GM12878 (cell line): ENCODE measurements around the gene EEF1A1. TPM values are rescaled to one million over a fixed set of nuclear protein-coding genes. Genes with fewer than 3 reads are reported as not detected.
"Not testable (repeated sequence)": the region's sequence is repeated elsewhere in the genome, so short reads cannot be mapped to it uniquely, and the experiment has no call there.

Experiments used
- ATAC-seq: fragments of 200-7000 bp; cut with Tn5 transposase; 3 replicates; pipeline ENCODE4 v1.9.1; 2020; ENCODE audit warnings: mild to moderate bottlenecking, moderate library complexity
- BruUV-seq: library from RNA; stranded (reverse); fragments of 400-500 nt; replicated peaks from 2 replicates; lab custom pipeline; 2021; lab: Mats Ljungman, UMichigan
- CTCF ChIA-PET: fragments of 300-600 bp; sonication (Branson Sonifier 250); formaldehyde crosslinking; extraction: SDS; loops from one replicate; lab custom pipeline; 2021; ENCODE audit warnings: inconsistent platforms; lab: Yijun Ruan, JAX
- POLR2A ChIA-PET: fragments of 350-600 bp; formaldehyde crosslinking; extraction: SDS; loops from one replicate; lab custom pipeline; 2021; ENCODE audit warnings: inconsistent platforms; lab: Charles Lee
- RAD21 ChIA-PET: fragments of 300-600 bp; sonication (Branson Sonifier 250); formaldehyde crosslinking; loops from one replicate; lab custom pipeline; 2023; ENCODE audit warnings: antibody characterized with exemption; ENCODE audit not compliant: unreplicated experiment; lab: Charles Lee
- SMC1A ChIA-PET: fragments of 300-600 bp; sonication (Branson Sonifier 250); formaldehyde crosslinking; loops from one replicate; lab custom pipeline; 2023; ENCODE audit not compliant: unreplicated experiment, uncharacterized antibody; lab: Charles Lee
- DNase-seq: peaks from one replicate; pipeline ENCODE4 v3.0.0-alpha.2; 2011; ENCODE audit warnings: low read depth, low spot score
- FAIRE-seq: peaks from 3 replicates; lab custom pipeline; 2011; peaks lifted over from hg19 to GRCh38; lab: Jason Lieb, UNC
- H2AFZ ChIP-seq: 2 replicates; pipeline ENCODE4 v1.6.0; 2011; ENCODE audit warnings: low read depth, low read length, control low read depth; ENCODE audit not compliant: control insufficient read depth
- H3K27ac ChIP-seq: 2 replicates; pipeline ENCODE4 v1.5.1; 2011; ENCODE audit warnings: control low read depth; ENCODE audit not compliant: control insufficient read depth, insufficient read depth
- H3K27me3 ChIP-seq, 2 experiments: replicated peaks in 1 of 2; 2 replicates each; pipeline versions ENCODE4 v1.6.0 to v1.6.1; 2011; ENCODE audit warnings: low read length in 1 of 2; ENCODE audit not compliant: control insufficient read depth in 2 of 2, insufficient read depth in 2 of 2
- H3K36me3 ChIP-seq, 2 experiments: 2 replicates each; pipeline ENCODE4 v1.5.1; 2011; ENCODE audit warnings: low read length in 1 of 2; ENCODE audit not compliant: control insufficient read depth in 2 of 2, insufficient read depth in 2 of 2
- H3K4me1 ChIP-seq: 2 replicates; pipeline ENCODE4 v1.6.1; 2011; ENCODE audit warnings: mild to moderate bottlenecking, low read length, moderate library complexity, mixed read lengths; ENCODE audit not compliant: control insufficient read depth, insufficient read depth
- H3K4me2 ChIP-seq: 2 replicates; pipeline ENCODE4 v1.6.0; 2011; ENCODE audit warnings: control low read depth; ENCODE audit not compliant: control insufficient read depth, insufficient read depth
- H3K4me3 ChIP-seq: fragments of 200-600 bp; sonication (generic); 2 replicates; pipeline ENCODE4 v1.5.1; 2016
- H3K79me2 ChIP-seq: 2 replicates; pipeline ENCODE4 v1.6.0; 2011; ENCODE audit warnings: low read length; ENCODE audit not compliant: control insufficient read depth, insufficient read depth
- H3K9ac ChIP-seq: 2 replicates; pipeline ENCODE4 v1.8.0; 2011; ENCODE audit warnings: low read length, control low read depth, mixed read lengths; ENCODE audit not compliant: control insufficient read depth, insufficient read depth
- H3K9me3 ChIP-seq: replicated peaks from 3 replicates; pipeline ENCODE4 v1.5.1; 2011; ENCODE audit warnings: mild to moderate bottlenecking, low read length; ENCODE audit not compliant: control insufficient read depth, insufficient read depth
- H4K20me1 ChIP-seq: 2 replicates; pipeline ENCODE4 v1.6.0; 2011; ENCODE audit not compliant: control insufficient read depth, insufficient read depth
- MTA3 ChIP-seq: IDR thresholded peaks from 2 replicates; pipeline ENCODE4 v1.6.1; 2012; ENCODE audit warnings: low read length, inconsistent platforms, borderline replicate concordance
- PAX8 ChIP-seq: fragments of 450-650 bp; IDR thresholded peaks from 2 replicates; pipeline ENCODE4 v1.6.1; 2017; ENCODE audit warnings: mild to moderate bottlenecking, moderate library complexity
- POLR2AphosphoS5 ChIP-seq: IDR thresholded peaks from 2 replicates; pipeline ENCODE4 v1.6.1; 2011; ENCODE audit warnings: mild to moderate bottlenecking, low read length, inconsistent platforms
- RAD51 ChIP-seq: fragments of 450-650 bp; IDR thresholded peaks from 2 replicates; pipeline ENCODE4 v1.6.1; 2016; ENCODE audit warnings: moderate library complexity, mild to moderate bottlenecking, inconsistent platforms
- RBBP5 ChIP-seq: fragments of 200-600 bp; sonication (generic); conservative IDR thresholded peaks from 2 replicates; pipeline ENCODE4 v1.6.1; 2016
- SMAD5 ChIP-seq: IDR thresholded peaks from 2 replicates; pipeline ENCODE4 v1.6.1; 2016; ENCODE audit warnings: antibody characterized with exemption, low read depth
- WGBS: methylation state at CpG from one replicate; pipeline ENCODE4 v1.1.6; 2016; ENCODE audit warnings: low lambda C conversion rate; ENCODE audit not compliant: insufficient replicate concordance, insufficient coverage; ENCODE audit errors: missing lambda C conversion rate; 5-methylcytosine and 5-hydroxymethylcytosine counted together
- in situ Hi-C: fragments of 300-500 bp; cut with MboI; formaldehyde crosslinking; loops from 9 replicates; pipeline ENCODE4 v1.14.3; 2018; ENCODE audit warnings: mixed read lengths
- intact Hi-C: fragments of 100-400 bp; cut with micrococcal nuclease; formaldehyde crosslinking; loops from one replicate; pipeline ENCODE4 v1.14.2; 2022; ENCODE audit not compliant: unreplicated experiment
- polyA plus RNA-seq, 11 experiments: library from polyadenylated mRNA; depleted of rRNA in 4 of 11; unstranded in 6 of 11; stranded (reverse) in 5 of 11; fragments of >200 nt; fragmentation: Nextera tagmentation in 4 of 11; fragmentation: Illumina TruSeq in 1 of 11; extraction: Ambion mirVana in 4 of 11; extraction: Trizol in 1 of 11; gene quantifications; 1 replicate in 1 of 11; 2 replicates in 10 of 11; pipeline versions ENCODE4 v1.2.1 to v1.2.3, GENCODE V29; 2011 to 2016; ENCODE audit warnings: inconsistent platforms in 2 of 11, missing spikeins in 2 of 11, low read depth in 1 of 11
- total RNA-seq, 4 experiments: library from RNA; depleted of rRNA in 3 of 4; stranded (reverse); fragments of >200 nt in 3 of 4; fragmentation: Illumina TruSeq in 1 of 4; extraction: Trizol in 1 of 4; gene quantifications; 2 replicates each; pipeline versions ENCODE4 v1.2.1 to v1.2.3, GENCODE V29; 2013 to 2021
- TF ChIP-seq, protein P1 (sequence below): fragments of 450-650 bp; IDR thresholded peaks from 2 replicates; pipeline ENCODE4 v1.6.1; 2017; ENCODE audit warnings: mild to moderate bottlenecking, low read depth, inconsistent platforms; ENCODE audit not compliant: poor library complexity, severe bottlenecking

Gene EEF1A1
- total and polyA plus RNA-seq, 10 of the 15 experiments (the other 5 are each of a cell fraction or from before 2014, with no cell fraction given) = 4,214 to 18,090 (median 14,132) TPM

GRCh38 chr6:73519926-73520687 lies 725 bp downstream of the EEF1A1 start (continued):
- no peak for TF ChIP-seq PAX8
- TF ChIP-seq RBBP5 = no peak
- no peak; the same call in 1 of the 2 replicates for TF ChIP-seq RAD51
- TF ChIP-seq, all 136 proteins: peak for 37

DNA sequence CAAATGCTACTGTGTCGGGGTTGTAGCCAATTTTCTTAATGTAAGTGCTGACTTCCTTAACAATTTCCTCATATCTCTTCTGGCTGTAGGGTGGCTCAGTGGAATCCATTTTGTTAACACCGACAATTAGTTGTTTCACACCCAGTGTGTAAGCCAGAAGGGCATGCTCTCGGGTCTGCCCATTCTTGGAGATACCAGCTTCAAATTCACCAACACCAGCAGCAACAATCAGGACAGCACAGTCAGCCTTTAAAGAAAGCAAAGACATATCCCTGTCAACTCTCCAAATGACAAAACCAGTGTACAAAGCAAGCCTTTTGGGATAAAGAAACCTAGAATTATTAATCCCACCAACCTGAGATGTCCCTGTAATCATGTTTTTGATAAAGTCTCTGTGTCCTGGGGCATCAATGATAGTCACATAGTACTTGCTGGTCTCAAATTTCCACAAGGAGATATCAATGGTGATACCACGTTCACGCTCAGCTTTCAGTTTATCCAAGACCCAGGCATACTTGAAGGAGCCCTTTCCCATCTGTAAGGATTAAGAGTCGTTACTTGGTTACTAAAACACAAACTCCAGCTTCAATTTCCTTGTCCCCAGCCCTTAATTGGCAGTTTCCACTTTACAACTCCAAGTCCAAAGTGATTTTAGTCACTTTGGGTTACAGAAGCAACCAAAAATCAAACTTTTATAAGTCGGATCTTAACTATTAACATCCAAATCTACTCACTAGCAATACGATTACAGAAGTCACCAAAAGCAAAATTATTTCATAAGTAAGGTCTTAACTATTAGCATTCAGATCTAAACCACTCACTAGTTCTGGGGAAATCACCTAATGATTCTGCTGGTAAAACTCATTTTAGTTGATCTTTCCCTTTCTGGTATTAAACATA lies 1.6 kb downstream of the EEF1A1 start:
- peaks cover 22% of the 10 kb centered on the region for H3K4me1 ChIP-seq
- H3K4me2 ChIP-seq = peak overlapping the region; percentile 91
- ChIA-PET SMC1A (interaction anchor here (0.8 to 5.6 kb wide), 7 partner anchors 67 to 93 kb away, joined by 3 to 38 read pairs (median 5); partner anchors contain the start of gene CGAS), CTCF (interaction anchor here (1.2 to 3.6 kb wide), 8 partner anchors 8 to 832 kb away, joined by 3 to 16 read pairs (median 6); no protein-coding TSS in a partner anchor), RAD21 (interaction anchor here (0.7 to 5.7 kb wide), 8 partner anchors 10 to 88 kb away, joined by 3 to 49 read pairs (median 4); no protein-coding TSS in a partner anchor), POLR2A (interaction anchor here (1.2 to 6.8 kb wide), 8 partner anchors 13 to 134 kb away, joined by 4 to 55 read pairs (median 32); partner anchors contain the start of genes CGAS and SLC17A5)
- H3K27me3 ChIP-seq, intact Hi-C loops, FAIRE-seq, H2AFZ ChIP-seq, DNase-seq, H3K9me3 ChIP-seq, ATAC-seq, H4K20me1 ChIP-seq: not testable (repeated sequence)
- H3K9ac ChIP-seq = peak overlapping the region; percentile 100
- in situ Hi-C loops = loop anchor here (25.0 kb wide), 1 partner anchor 93 kb away; no protein-coding TSS in a partner anchor
- H3K36me3 ChIP-seq = peaks cover 6 to 24% of the 10 kb centered on the region in 2 experiments
- WGBS = 0% methylated on average over 6 of the region's 8 CpGs
- peak overlapping the region; percentile 100 for H3K27ac ChIP-seq
- TF ChIP-seq, protein P1, sequence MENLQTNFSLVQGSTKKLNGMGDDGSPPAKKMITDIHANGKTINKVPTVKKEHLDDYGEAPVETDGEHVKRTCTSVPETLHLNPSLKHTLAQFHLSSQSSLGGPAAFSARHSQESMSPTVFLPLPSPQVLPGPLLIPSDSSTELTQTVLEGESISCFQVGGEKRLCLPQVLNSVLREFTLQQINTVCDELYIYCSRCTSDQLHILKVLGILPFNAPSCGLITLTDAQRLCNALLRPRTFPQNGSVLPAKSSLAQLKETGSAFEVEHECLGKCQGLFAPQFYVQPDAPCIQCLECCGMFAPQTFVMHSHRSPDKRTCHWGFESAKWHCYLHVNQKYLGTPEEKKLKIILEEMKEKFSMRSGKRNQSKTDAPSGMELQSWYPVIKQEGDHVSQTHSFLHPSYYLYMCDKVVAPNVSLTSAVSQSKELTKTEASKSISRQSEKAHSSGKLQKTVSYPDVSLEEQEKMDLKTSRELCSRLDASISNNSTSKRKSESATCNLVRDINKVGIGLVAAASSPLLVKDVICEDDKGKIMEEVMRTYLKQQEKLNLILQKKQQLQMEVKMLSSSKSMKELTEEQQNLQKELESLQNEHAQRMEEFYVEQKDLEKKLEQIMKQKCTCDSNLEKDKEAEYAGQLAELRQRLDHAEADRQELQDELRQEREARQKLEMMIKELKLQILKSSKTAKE = peak; percentile 12
- 0 out of 2 replicates have a peak, but pooled peaks have one; percentile 64 for TF ChIP-seq SMAD5
- 0 out of 2 replicates have a peak, but pooled peaks have one; percentile 29 for TF ChIP-seq MTA3
- TF ChIP-seq POLR2AphosphoS5 = peak; percentile 67; the same call in 1 of the 2 replicates
- H3K4me3 ChIP-seq = peak overlapping the region; percentile 91
- TSS peak; percentile 69 for BruUV-seq
- H3K79me2 ChIP-seq = peaks cover 70% of the 10 kb centered on the region
